AG09309 (cell line): Measurements from ENCODE around the gene ELMO1.

Source experiments
- DNase-seq: peaks from one replicate; pipeline ENCODE4 v3.0.0-alpha.2; 2010; ENCODE audit warnings: low read depth
- H3K4me3 ChIP-seq: 2 replicates; pipeline ENCODE4 v1.5.1; 2011; ENCODE audit warnings: mild to moderate bottlenecking, low read depth, low read length, moderate library complexity; ENCODE audit not compliant: control insufficient read depth
- TF ChIP-seq, protein P1 (sequence below): IDR thresholded peaks from 2 replicates; pipeline ENCODE4 v1.5.1; 2011; ENCODE audit warnings: mild to moderate bottlenecking, low read depth, low read length, inconsistent platforms; ENCODE audit not compliant: insufficient read depth, control insufficient read depth; ENCODE audit errors: missing control alignments

ELMO1 gene

DNA sequence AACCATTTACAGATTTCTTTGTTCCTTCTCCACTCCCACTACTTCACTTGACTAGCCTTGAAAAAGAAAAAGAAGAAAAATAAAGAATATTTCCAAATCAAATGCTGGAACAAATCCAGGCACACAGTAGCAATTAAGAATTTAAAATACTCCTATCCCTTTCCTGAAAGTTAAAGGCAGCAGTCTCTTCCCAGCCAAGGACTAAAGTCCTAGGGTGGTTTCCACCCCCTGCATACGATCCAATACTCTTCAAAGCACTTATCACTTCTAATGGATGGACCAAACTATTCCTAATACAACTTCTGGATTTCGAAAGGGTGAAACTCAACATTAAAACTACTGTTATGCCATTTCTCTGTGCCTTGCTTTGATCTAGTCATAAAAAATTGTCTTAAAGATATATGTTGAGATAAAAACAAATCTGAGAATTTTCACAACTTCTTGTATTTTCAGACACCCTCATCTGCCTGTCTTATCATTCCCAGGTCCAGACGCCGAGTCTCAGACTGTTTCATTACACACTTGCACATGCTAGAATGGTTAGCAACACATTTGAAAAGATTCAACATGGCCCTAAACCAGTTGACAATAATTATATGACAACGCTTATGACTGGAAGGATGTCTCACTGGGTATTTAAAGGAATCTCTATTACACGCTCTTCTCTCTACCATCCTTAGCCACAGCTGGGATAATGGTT is 13.4 kb downstream of the ELMO1 start:
- no peak for DNase-seq
- H3K4me3 ChIP-seq, result no peak overlapping the region
- TF ChIP-seq, protein P1, sequence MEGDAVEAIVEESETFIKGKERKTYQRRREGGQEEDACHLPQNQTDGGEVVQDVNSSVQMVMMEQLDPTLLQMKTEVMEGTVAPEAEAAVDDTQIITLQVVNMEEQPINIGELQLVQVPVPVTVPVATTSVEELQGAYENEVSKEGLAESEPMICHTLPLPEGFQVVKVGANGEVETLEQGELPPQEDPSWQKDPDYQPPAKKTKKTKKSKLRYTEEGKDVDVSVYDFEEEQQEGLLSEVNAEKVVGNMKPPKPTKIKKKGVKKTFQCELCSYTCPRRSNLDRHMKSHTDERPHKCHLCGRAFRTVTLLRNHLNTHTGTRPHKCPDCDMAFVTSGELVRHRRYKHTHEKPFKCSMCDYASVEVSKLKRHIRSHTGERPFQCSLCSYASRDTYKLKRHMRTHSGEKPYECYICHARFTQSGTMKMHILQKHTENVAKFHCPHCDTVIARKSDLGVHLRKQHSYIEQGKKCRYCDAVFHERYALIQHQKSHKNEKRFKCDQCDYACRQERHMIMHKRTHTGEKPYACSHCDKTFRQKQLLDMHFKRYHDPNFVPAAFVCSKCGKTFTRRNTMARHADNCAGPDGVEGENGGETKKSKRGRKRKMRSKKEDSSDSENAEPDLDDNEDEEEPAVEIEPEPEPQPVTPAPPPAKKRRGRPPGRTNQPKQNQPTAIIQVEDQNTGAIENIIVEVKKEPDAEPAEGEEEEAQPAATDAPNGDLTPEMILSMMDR, result no peak

DNA sequence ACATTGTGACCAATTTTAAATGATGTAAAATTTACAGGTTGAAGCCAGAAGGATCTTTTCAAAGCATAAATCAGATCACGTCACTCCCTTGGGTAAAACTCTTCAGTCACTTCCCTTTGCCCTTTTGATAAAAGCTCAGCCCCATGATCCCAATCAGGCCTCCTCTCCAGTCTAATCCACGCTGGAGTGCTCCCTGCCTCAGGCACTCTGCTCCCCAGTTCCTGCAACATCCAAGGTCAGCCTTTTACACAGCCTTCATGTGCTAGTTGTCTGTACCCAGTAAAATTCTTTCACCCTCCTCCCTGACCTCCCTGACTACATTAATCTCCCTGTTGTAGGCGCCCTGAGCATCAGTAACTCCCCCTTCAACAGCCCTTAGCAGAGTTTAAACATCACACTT is 14.1 kb downstream of the ELMO1 start:
- DNase-seq, result no peak
- no peak overlapping the region for H3K4me3 ChIP-seq
- TF ChIP-seq, protein P1, result no peak

DNA sequence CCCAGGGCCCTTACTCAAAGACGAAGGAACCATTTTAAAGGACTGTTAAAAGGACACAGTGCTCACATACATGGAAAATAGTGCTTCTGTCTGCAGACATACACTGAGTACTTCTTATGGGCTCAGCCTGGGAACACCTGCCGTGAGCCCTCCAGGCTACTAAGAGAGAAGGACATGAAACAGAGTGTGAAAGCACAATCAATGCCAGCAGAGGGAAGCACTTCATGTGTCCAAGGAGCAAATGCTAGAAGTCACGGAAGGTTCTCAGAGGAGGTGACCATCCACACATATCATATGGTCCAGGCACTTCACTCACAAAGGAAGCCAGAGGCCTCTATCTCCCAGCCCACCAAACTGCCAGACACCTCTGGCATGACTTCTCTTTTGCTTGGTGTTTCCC is 15.5 kb downstream of the ELMO1 start:
- TF ChIP-seq, protein P1, result no peak
- no peak overlapping the region for H3K4me3 ChIP-seq
- DNase-seq, result no peak

GRCh38 chr7:37432281-37432920 is 16.3 kb downstream of the ELMO1 start:
- no peak overlapping the region for H3K4me3 ChIP-seq
- no peak for DNase-seq
- TF ChIP-seq, protein P1, result no peak

DNA sequence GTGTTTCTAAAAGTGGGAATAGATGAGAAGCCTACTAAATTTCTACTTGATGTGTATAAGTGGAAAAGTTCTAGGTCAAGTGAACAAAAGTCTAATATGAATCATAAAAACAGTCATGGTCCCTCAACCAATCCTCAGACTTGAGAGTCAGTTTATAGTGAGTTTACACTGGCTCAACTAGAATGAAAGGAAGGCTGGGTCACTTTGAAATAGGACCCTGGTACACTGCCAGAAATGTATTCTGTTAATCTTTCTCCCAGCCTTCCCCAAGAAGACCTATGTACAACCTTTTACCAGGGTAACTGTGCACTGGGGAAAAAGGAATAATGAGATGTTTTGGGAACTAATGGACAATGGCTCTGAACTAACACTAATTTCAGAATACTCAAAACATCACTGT is 17.3 kb downstream of the ELMO1 start:
- TF ChIP-seq, protein P1, result no peak
- DNase-seq, result no peak
- H3K4me3 ChIP-seq, result no peak overlapping the region

DNA sequence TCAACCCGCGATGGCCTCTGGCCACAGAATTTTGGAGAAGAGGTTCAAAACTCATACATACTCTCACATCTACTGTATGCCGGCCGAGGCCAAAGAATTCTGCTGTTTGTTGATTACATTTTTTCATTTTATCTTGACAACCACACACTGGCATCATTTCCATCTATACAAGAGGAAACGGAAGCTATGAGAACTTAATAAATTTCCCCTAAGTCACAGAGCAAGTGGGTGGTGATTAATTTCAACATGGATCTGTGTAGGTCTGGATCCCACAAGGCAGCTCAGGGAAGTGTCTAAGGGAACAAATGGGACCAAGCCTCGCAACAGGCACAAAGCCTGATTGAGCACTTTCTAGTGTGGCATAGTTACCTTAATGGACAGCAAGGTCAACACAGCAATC is 18.0 kb downstream of the ELMO1 start:
- H3K4me3 ChIP-seq, result no peak overlapping the region
- TF ChIP-seq, protein P1, result no peak
- no peak for DNase-seq
